GM18868 (cell line): ENCODE data around the gene TNFAIP8.

ENCODE experiments used
- ATAC-seq: cut with Tn5 transposase; IDR thresholded peaks from one replicate; pipeline ENCODE4 v1.9.1; 2021; ENCODE audit warnings: mild to moderate bottlenecking, moderate library complexity; ENCODE audit not compliant: unreplicated experiment

TNFAIP8 gene

GRCh38 chr5:119355685-119356611 lies at the start of gene TNFAIP8:
Gene TNFAIP8 (plus strand): TSS chr5:119356019. CDS start chr5:119356091, 72 bp downstream.
- peak; percentile 57 for ATAC-seq

- ATAC-seq: no peak
Observed at GRCh38 chr5:119307170-119307569, 48.6 kb upstream of the TNFAIP8 start.

- peak; percentile 3 for ATAC-seq
Observed at GRCh38 chr5:119309326-119309725, 46.5 kb upstream of the TNFAIP8 start.

- ATAC-seq: no peak
Observed at GRCh38 chr5:119311688-119312087, 44.1 kb upstream of the TNFAIP8 start.

- ATAC-seq: no peak
Observed at GRCh38 chr5:119312403-119312802, 43.4 kb upstream of the TNFAIP8 start.

GRCh38 chr5:119313197-119313596 lies 42.6 kb upstream of the TNFAIP8 start:
- no peak for ATAC-seq

GRCh38 chr5:119313658-119314605 lies 41.9 kb upstream of the TNFAIP8 start:
- no peak for ATAC-seq

- peak; percentile 84 for ATAC-seq
Observed at GRCh38 chr5:119315516-119315949, 40.3 kb upstream of the TNFAIP8 start.

GRCh38 chr5:119316086-119316485 lies 39.7 kb upstream of the TNFAIP8 start:
- ATAC-seq: no peak

- no peak for ATAC-seq
Observed at GRCh38 chr5:119316906-119317305, 38.9 kb upstream of the TNFAIP8 start.

- peak; percentile 44 for ATAC-seq
Observed at GRCh38 chr5:119318256-119318894, 37.4 kb upstream of the TNFAIP8 start.

GRCh38 chr5:119319401-119319800 lies 36.4 kb upstream of the TNFAIP8 start:
- ATAC-seq: no peak

- no peak for ATAC-seq
Observed at GRCh38 chr5:119319890-119320289, 35.9 kb upstream of the TNFAIP8 start.

- no peak for ATAC-seq
Observed at GRCh38 chr5:119321569-119322311, 34.1 kb upstream of the TNFAIP8 start.

GRCh38 chr5:119322312-119322947 lies 33.4 kb upstream of the TNFAIP8 start:
- no peak for ATAC-seq

GRCh38 chr5:119322948-119323537 lies 32.8 kb upstream of the TNFAIP8 start:
- no peak for ATAC-seq

GRCh38 chr5:119323601-119324000 lies 32.2 kb upstream of the TNFAIP8 start:
- no peak for ATAC-seq

- ATAC-seq: no peak
Observed at GRCh38 chr5:119324842-119325241, 31.0 kb upstream of the TNFAIP8 start.

GRCh38 chr5:119327018-119327417 lies 28.8 kb upstream of the TNFAIP8 start:
- ATAC-seq: peak; percentile 37
